GM20000 (cell line): ENCODE measurements around the gene KTN1.

Source experiments
- DNase-seq: peaks from one replicate; pipeline ENCODE4 v3.0.0; 2012; ENCODE audit warnings: low spot score
- CTCF ChIP-seq: IDR thresholded peaks from 2 replicates; pipeline ENCODE4 v1.5.1; 2012; ENCODE audit warnings: mild to moderate bottlenecking, control low read depth; ENCODE audit errors: extremely low read depth, missing control alignments

KTN1 gene

GRCh38 chr14:55704654-55705053 is 124.6 kb downstream of the KTN1 start:
- TF ChIP-seq CTCF, result no peak
- no peak for DNase-seq

GRCh38 chr14:55705651-55706364 is 125.8 kb downstream of the KTN1 start:
- no peak for DNase-seq
- no peak for TF ChIP-seq CTCF

GRCh38 chr14:55706365-55706684 is 126.3 kb downstream of the KTN1 start:
- TF ChIP-seq CTCF, result no peak
- DNase-seq, result no peak

- TF ChIP-seq CTCF, result no peak
- DNase-seq, result no peak
These were observed 126.9 kb downstream of the KTN1 start for GRCh38 chr14:55706893-55707292.

GRCh38 chr14:55707365-55707804 is 127.4 kb downstream of the KTN1 start:
- no peak for DNase-seq
- TF ChIP-seq CTCF, result no peak

GRCh38 chr14:55710506-55711041 is 130.6 kb downstream of the KTN1 start:
- TF ChIP-seq CTCF, result no peak
- no peak for DNase-seq

- no peak for DNase-seq
- no peak for TF ChIP-seq CTCF
These were observed 131.3 kb downstream of the KTN1 start for GRCh38 chr14:55711175-55711811.
